Glutamatergic neuron (in vitro differentiated cells): ENCODE measurements around the gene TMEM74B. TPM values are rescaled to one million over a fixed set of nuclear protein-coding genes. Genes with fewer than 3 reads are reported as not detected.
A peak's percentile ranks its signal among the peaks of the same experiment; 100 is the strongest.

ENCODE experiments used
- DNase-seq: peaks from one replicate; pipeline ENCODE4 v3.0.0; 2022
- H3K27ac Mint-ChIP-seq: one replicate; pipeline ENCODE4 v1.8.0; 2020; ENCODE audit warnings: mild to moderate bottlenecking, mixed read lengths, inconsistent platforms; ENCODE audit not compliant: unreplicated experiment
- H3K27me3 Mint-ChIP-seq: one replicate; pipeline ENCODE4 v1.8.0; 2020; ENCODE audit warnings: mild to moderate bottlenecking, moderate library complexity, mixed read lengths, inconsistent platforms; ENCODE audit not compliant: unreplicated experiment
- H3K36me3 Mint-ChIP-seq: one replicate; pipeline ENCODE4 v1.8.0; 2020; ENCODE audit warnings: mild to moderate bottlenecking, mixed read lengths, inconsistent platforms; ENCODE audit not compliant: unreplicated experiment
- H3K4me1 Mint-ChIP-seq: one replicate; pipeline ENCODE4 v1.8.0; 2020; ENCODE audit warnings: mild to moderate bottlenecking, low read depth, mixed read lengths, inconsistent platforms; ENCODE audit not compliant: unreplicated experiment
- H3K4me3 Mint-ChIP-seq: one replicate; pipeline ENCODE4 v1.8.0; 2020; ENCODE audit warnings: mild to moderate bottlenecking, mixed read lengths, inconsistent platforms; ENCODE audit not compliant: unreplicated experiment
- H3K9me3 Mint-ChIP-seq: one replicate; pipeline ENCODE4 v1.8.0; 2020; ENCODE audit warnings: mild to moderate bottlenecking, moderate library complexity, mixed read lengths, inconsistent platforms; ENCODE audit not compliant: unreplicated experiment
- CTCF ChIP-seq: fragments of 200-600 bp; sonication (generic); IDR thresholded peaks from one replicate; pipeline ENCODE4 v1.5.0; 2021; ENCODE audit not compliant: partially characterized antibody, unreplicated experiment
- total RNA-seq: library from RNA; stranded (reverse); fragmentation: NEBNext Ultra II Directional; extraction: Animal tissue kit (Norgen Biotek cat#: 25700); gene quantifications from one replicate; pipeline ENCODE4 v1.2.1, GENCODE V29; 2021; ENCODE audit not compliant: unreplicated experiment

TMEM74B gene
- total RNA-seq, 1 donor from 2014 or later: 5.0 TPM

- no peak overlapping the region for H3K27ac Mint-ChIP-seq
- no peak for DNase-seq
- H3K4me1 Mint-ChIP-seq: no peaks in the 10 kb centered on the region
- no peak for TF ChIP-seq CTCF
- peaks cover 26% of the 10 kb centered on the region for H3K27me3 Mint-ChIP-seq
- H3K4me3 Mint-ChIP-seq: peak overlapping the region; percentile 79
- H3K36me3 Mint-ChIP-seq: peaks cover 4% of the 10 kb centered on the region
- peaks cover 20% of the 10 kb centered on the region for H3K9me3 Mint-ChIP-seq
Observed at GRCh38 chr20:1186367-1186991, 1.7 kb upstream of the TMEM74B start.

- Mint-ChIP-seq H3K4me3 (peak overlapping the region; percentile 79), H3K4me1 (no peaks in the 10 kb centered on the region), H3K36me3 (peaks cover 4% of the 10 kb centered on the region), H3K27ac (no peak overlapping the region), H3K27me3 (peaks cover 27% of the 10 kb centered on the region), H3K9me3 (peaks cover 20% of the 10 kb centered on the region)
- peak; percentile 80 for DNase-seq
- peak; percentile 75 for TF ChIP-seq CTCF
Observed at GRCh38 chr20:1185790-1186334, 1.1 kb upstream of the TMEM74B start.

- no peaks in the 10 kb centered on the region for H3K36me3 Mint-ChIP-seq
- peaks cover 20% of the 10 kb centered on the region for H3K9me3 Mint-ChIP-seq
- H3K27me3 Mint-ChIP-seq: peaks cover 27% of the 10 kb centered on the region
- H3K4me3 Mint-ChIP-seq: no peak overlapping the region
- no peak overlapping the region for H3K27ac Mint-ChIP-seq
- H3K4me1 Mint-ChIP-seq: no peaks in the 10 kb centered on the region
- TF ChIP-seq CTCF: no peak
- peak; percentile 51 for DNase-seq
Observed at GRCh38 chr20:1185316-1185741, 548 bp upstream of the TMEM74B start.

GRCh38 chr20:1184260-1184637 is 532 bp downstream of the TMEM74B start:
- TF ChIP-seq CTCF: no peak
- Mint-ChIP-seq H3K4me3 (peak overlapping the region; percentile 84), H3K27me3 (peaks cover 27% of the 10 kb centered on the region), H3K36me3 (no peaks in the 10 kb centered on the region), H3K4me1 (no peaks in the 10 kb centered on the region), H3K9me3 (peaks cover 18% of the 10 kb centered on the region), H3K27ac (no peak overlapping the region)
- DNase-seq: no peak

- no peak for TF ChIP-seq CTCF
- Mint-ChIP-seq H3K27me3 (peaks cover 25% of the 10 kb centered on the region), H3K4me3 (peak overlapping the region; percentile 22), H3K9me3 (peaks cover 18% of the 10 kb centered on the region), H3K4me1 (no peaks in the 10 kb centered on the region), H3K36me3 (no peaks in the 10 kb centered on the region), H3K27ac (no peak overlapping the region)
- no peak for DNase-seq
Observed at GRCh38 chr20:1183153-1183552, 1.6 kb downstream of the TMEM74B start.
